Adrenal gland (tissue), 12 donors: ENCODE measurements around the gene UBXN2A. TPM values are rescaled to one million over a fixed set of nuclear protein-coding genes. Genes with fewer than 3 reads are reported as not detected.

ENCODE experiments used
- DNase-seq, 7 donors: peaks; one replicate each; pipeline ENCODE4 v3.0.0-alpha.2; 2019 to 2020
- H3K27ac ChIP-seq, 5 donors: fragments of 200-600 bp; sonication (generic) in 4 of 5; 1 replicate in 3 of 5; 2 replicates in 2 of 5; pipeline versions ENCODE4 v1.5.1 to v1.8.0; 2016 to 2020; ENCODE audit warnings: mild to moderate bottlenecking in 1 of 5
- H3K27me3 ChIP-seq: fragments of 200-600 bp; 2 replicates; pipeline ENCODE4 v1.8.0; 2021
- H3K36me3 ChIP-seq, 2 donors: fragments of 200-600 bp; replicated peaks in 1 of 2; 1 replicate in 1 of 2; 2 replicates in 1 of 2; pipeline versions ENCODE4 v1.5.1 to v1.8.0; 2018 to 2022
- H3K4me1 ChIP-seq, 2 donors: fragments of 200-600 bp; replicated peaks in 1 of 2; 1 replicate in 1 of 2; 2 replicates in 1 of 2; pipeline versions ENCODE4 v1.5.1 to v1.8.0; 2018 to 2021
- H3K4me3 ChIP-seq, 4 donors: fragments of 200-600 bp; sonication (generic) in 3 of 4; one replicate each; pipeline ENCODE4 v1.5.1; 2016 to 2018
- H3K9me3 ChIP-seq, 3 donors: fragments of 200-600 bp; sonication (generic) in 1 of 3; replicated peaks in 1 of 3; 1 replicate in 2 of 3; 2 replicates in 1 of 3; pipeline versions ENCODE4 v1.5.1 to v1.8.0; 2016 to 2021
- CTCF ChIP-seq, 6 experiments: fragments of 450-650 bp in 4 of 6; fragments of 200-600 bp in 2 of 6; sonication (generic) in 1 of 6; IDR thresholded peaks; 1 replicate in 5 of 6; 2 replicates in 1 of 6; pipeline versions ENCODE4 v1.5.1 to v1.8.0; 2016 to 2021; ENCODE audit warnings: antibody characterized with exemption in 6 of 6, mild to moderate bottlenecking in 2 of 6, moderate library complexity in 1 of 6
- POLR2A ChIP-seq, 2 donors: fragments of 450-650 bp; IDR thresholded peaks; one replicate each; pipeline ENCODE4 v1.6.1; 2017; ENCODE audit warnings: antibody characterized with exemption in 2 of 2, mild to moderate bottlenecking in 2 of 2, moderate library complexity in 1 of 2
- whole genome bisulfite sequencing, 4 donors: extraction: QIAGEN DNeasy Blood & Tissue Kit in 2 of 4; methylation state at CpG; one replicate each; pipeline versions ENCODE4 v1.1.5 to v1.1.7; 2013 to 2017; 5-methylcytosine and 5-hydroxymethylcytosine counted together
- intact Hi-C, 2 donors: fragments of 100-400 bp; cut with DNase I; formaldehyde crosslinking; loops; one replicate each; pipeline versions ENCODE4 v1.14.1 to v1.15.0; 2022 to 2023
- polyA plus RNA-seq, 3 donors: library from polyadenylated mRNA; stranded (reverse); fragments of 200-250 nt in 2 of 3; fragments of 350-450 nt in 1 of 3; fragmentation: Illumina TruSeq in 1 of 3; extraction: RNeasy Lipid Tissue Mini Kit (QIAGEN cat#74804) in 1 of 3; gene quantifications; one replicate each; pipeline ENCODE4 v1.2.3, GENCODE V29; 2013 to 2014
- total RNA-seq, 9 donors: library from RNA; depleted of rRNA in 4 of 9; stranded (reverse); fragments of >200 nt in 4 of 9; fragments of 120-200 nt in 1 of 9; fragmentation: NEBNext Ultra II Directional in 1 of 9; extraction: Animal tissue kit (Norgen Biotek cat#: 25700) in 1 of 9; gene quantifications; one replicate each; pipeline versions ENCODE4 v1.1.0 to v1.2.4, GENCODE V29; 2013 to 2023
- donor health status: healthy with polysubstance abuse.
- donor health status: Bipolar disorder and iron deficiency.
- donor health status: DM: yes; HTN: yes; CAD: no.
- donor health status: DM: no; HTN: no; CAD: no.
- donor health status: DM: no; HTN: no; CAD: no.
- donor health status: DM: yes; HTN: yes; CAD: no.

Gene UBXN2A
- total and polyA plus RNA-seq, 12 donors, result 5.4 to 17.3 (median 11.0) TPM

GRCh38 chr2:23988371-23988770, 48.1 kb downstream of the UBXN2A start:
- intact Hi-C loops, result no loop called here
- DNase-seq, result no peak
- Histone ChIP-seq H3K36me3 (no peaks in the 10 kb centered on the region), H3K27ac (no peak overlapping the region), H3K4me1 (no peaks in the 10 kb centered on the region), H3K27me3 (no peaks in the 10 kb centered on the region), H3K4me3 (no peak overlapping the region), H3K9me3 (no peaks in the 10 kb centered on the region)
- 33 to 55% (median 39%) methylated on average over 2 of the region's 2 CpGs for WGBS, 4 donors
- TF ChIP-seq CTCF (IDR thresholded peaks at IDR 0.05) (peak in 4 of 6 experiments; percentile 12 to 41 (median 23)), POLR2A (IDR thresholded peaks at IDR 0.05) (no peak)

DNA sequence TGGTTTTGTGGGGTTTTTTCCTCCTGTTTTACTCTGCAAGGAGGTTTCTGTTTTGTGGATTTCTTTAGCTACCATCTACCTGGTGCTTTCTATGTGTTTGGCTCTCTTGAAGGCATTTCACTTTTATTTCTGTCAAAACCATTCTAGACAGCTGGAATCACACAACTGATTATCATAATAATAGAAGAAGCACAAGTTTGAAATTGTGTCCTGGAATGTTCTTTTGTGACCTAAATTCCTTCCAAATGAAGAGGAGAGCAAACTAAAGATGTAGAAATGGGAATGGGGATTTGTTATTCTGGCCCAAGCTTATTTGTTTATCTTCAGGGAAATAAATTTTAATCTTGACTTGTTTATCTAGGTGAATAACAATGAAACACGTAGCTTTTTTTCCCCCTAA, 52.7 kb downstream of the UBXN2A start:
- Histone ChIP-seq H3K36me3 (no peaks in the 10 kb centered on the region), H3K4me3 (no peak overlapping the region), H3K27me3 (no peaks in the 10 kb centered on the region), H3K9me3 (peaks cover 0 to 6% (median 0%) of the 10 kb centered on the region in 3 donors), H3K4me1 (peaks cover 0 to 10% of the 10 kb centered on the region in 2 donors), H3K27ac (peak overlapping the region in 1 of 5 donors; percentile 8)
- no peak for DNase-seq
- TF ChIP-seq POLR2A (IDR thresholded peaks at IDR 0.05) (no peak), CTCF (IDR thresholded peaks at IDR 0.05) (no peak)
- intact Hi-C loops, result no loop called here
- WGBS, 4 donors, result 21 to 29% (median 23%) methylated on average over 1 of the region's 1 CpG

DNA sequence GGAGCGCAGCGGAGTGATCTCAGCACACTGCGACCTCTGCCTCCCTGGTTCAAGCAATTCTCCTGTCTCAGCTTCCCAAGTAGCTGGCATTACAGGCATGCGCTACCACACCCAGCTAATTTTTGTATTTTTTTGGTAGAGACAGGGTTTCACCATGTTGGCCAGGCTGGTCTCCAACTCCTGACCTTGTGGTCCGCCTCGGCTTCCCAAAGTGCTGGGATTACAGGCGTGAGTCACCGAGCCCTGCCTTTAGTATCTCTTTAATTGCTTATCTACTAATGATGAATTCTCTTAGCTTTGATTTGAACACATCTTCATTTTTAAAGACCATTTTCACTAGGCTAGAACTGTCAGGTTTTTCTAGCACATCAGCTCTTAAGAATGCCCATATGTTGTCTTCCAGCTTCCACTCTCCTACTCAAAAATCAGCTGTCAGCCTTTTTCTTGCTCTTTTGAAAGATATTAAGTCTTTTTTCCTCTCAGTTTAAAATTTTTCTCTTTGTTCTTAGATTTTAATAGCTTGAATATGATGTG, 53.5 kb downstream of the UBXN2A start:
- Histone ChIP-seq H3K9me3 (peaks cover 0 to 6% (median 0%) of the 10 kb centered on the region in 3 donors), H3K27me3 (no peaks in the 10 kb centered on the region), H3K27ac (peak overlapping the region in 1 of 5 donors; percentile 8), H3K4me3 (no peak overlapping the region), H3K4me1 (peaks cover 0 to 10% of the 10 kb centered on the region in 2 donors), H3K36me3 (no peaks in the 10 kb centered on the region)
- WGBS, 4 donors, result 70 to 75% (median 75%) methylated on average over 8 of the region's 8 CpGs
- intact Hi-C loops, result no loop called here
- DNase-seq, result peak in 6 of 7 donors; percentile 51 to 73 (median 65)
- TF ChIP-seq CTCF (IDR thresholded peaks at IDR 0.05) (no peak), POLR2A (IDR thresholded peaks at IDR 0.05) (no peak)

DNA sequence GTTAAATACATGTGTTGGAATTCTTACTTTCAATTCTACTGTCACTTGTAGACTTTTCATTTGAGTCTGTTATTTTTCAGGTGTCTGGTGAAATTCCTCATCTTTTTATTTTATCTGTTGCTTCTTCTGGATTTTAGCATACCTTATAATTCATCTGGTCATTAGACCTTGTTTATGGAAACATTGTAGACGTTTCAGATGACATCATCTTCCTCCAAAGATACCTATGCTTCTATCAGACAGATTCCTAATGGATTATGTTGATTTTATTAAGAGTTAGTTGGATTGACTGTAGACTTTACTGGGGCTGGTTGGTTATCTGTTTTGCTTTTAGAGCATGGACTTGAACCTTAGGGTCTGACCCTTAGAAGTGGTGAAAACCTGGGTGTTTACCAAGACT, 54.3 kb downstream of the UBXN2A start:
- H3K4me1 ChIP-seq, result peaks cover 0 to 10% of the 10 kb centered on the region in 2 donors
- intact Hi-C loops, result no loop called here
- peaks cover 0 to 2% of the 10 kb centered on the region in 2 donors for H3K36me3 ChIP-seq
- H3K27me3 ChIP-seq, result no peaks in the 10 kb centered on the region
- WGBS, 4 donors, result 48 to 64% (median 52%) methylated on average over 1 of the region's 1 CpG
- peaks cover 0 to 6% (median 0%) of the 10 kb centered on the region in 3 donors for H3K9me3 ChIP-seq
- DNase-seq, result no peak
- no peak overlapping the region for H3K27ac ChIP-seq
- H3K4me3 ChIP-seq, result no peak overlapping the region
- TF ChIP-seq CTCF (IDR thresholded peaks at IDR 0.05) (no peak), POLR2A (IDR thresholded peaks at IDR 0.05) (no peak)
